ENCODE data around the gene HEYL. TPM values are rescaled to one million over a fixed set of nuclear protein-coding genes. Genes with fewer than 3 reads are reported as not detected.

HEYL gene
- total and polyA plus RNA-seq, 9 of the 15 experiments (the other 6 are each of a cell fraction or from before 2014, with no cell fraction given) = 0.13 to 0.89 (median 0.25) TPM

GRCh38 chr1:39590546-39590945 is 48.9 kb downstream of the HEYL start (continued):
- TF ChIP-seq, protein P1, sequence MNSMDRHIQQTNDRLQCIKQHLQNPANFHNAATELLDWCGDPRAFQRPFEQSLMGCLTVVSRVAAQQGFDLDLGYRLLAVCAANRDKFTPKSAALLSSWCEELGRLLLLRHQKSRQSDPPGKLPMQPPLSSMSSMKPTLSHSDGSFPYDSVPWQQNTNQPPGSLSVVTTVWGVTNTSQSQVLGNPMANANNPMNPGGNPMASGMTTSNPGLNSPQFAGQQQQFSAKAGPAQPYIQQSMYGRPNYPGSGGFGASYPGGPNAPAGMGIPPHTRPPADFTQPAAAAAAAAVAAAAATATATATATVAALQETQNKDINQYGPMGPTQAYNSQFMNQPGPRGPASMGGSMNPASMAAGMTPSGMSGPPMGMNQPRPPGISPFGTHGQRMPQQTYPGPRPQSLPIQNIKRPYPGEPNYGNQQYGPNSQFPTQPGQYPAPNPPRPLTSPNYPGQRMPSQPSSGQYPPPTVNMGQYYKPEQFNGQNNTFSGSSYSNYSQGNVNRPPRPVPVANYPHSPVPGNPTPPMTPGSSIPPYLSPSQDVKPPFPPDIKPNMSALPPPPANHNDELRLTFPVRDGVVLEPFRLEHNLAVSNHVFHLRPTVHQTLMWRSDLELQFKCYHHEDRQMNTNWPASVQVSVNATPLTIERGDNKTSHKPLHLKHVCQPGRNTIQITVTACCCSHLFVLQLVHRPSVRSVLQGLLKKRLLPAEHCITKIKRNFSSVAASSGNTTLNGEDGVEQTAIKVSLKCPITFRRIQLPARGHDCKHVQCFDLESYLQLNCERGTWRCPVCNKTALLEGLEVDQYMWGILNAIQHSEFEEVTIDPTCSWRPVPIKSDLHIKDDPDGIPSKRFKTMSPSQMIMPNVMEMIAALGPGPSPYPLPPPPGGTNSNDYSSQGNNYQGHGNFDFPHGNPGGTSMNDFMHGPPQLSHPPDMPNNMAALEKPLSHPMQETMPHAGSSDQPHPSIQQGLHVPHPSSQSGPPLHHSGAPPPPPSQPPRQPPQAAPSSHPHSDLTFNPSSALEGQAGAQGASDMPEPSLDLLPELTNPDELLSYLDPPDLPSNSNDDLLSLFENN (IDR thresholded peaks at IDR 0.05; ENCODE audit: low read depth in 2 of 2, low read length in 2 of 2) = no peak
- TF ChIP-seq ZBTB17 (CRISPR knock-in tag; IDR thresholded peaks at IDR 0.05) (no peak), ZBTB2 (IDR thresholded peaks at IDR 0.05) (no peak), JUND (IDR thresholded peaks at IDR 0.05; ENCODE audit: borderline replicate concordance, low read depth, low read length) (peak; percentile 72), JUND (tag; IDR thresholded peaks at IDR 0.05; ENCODE audit: borderline replicate concordance, low read depth, low read length) (peak; percentile 44; the same call in 1 of the 3 replicates), ZSCAN32 (CRISPR knock-in tag; IDR thresholded peaks at IDR 0.05) (no peak), CREBBP (IDR thresholded peaks at IDR 0.05; ENCODE audit: low read depth, low read length) (no peak), TAF9B (IDR thresholded peaks at IDR 0.05; ENCODE audit: partially characterized antibody) (no peak), SFPQ (IDR thresholded peaks at IDR 0.05; ENCODE audit: low read depth, low read length) (no peak), EZH2 (IDR thresholded peaks at IDR 0.05; ENCODE audit: borderline replicate concordance, low read depth, low read length) (no peak), RBBP5 (IDR thresholded peaks at IDR 0.05; ENCODE audit: borderline replicate concordance, insufficient read depth, low read length, poor library complexity, severe bottlenecking) (no peak), EHMT2 (IDR thresholded peaks at IDR 0.05) (0 out of 2 replicates have a peak, but pooled peaks have one; percentile 10)
- TF ChIP-seq, protein P2, sequence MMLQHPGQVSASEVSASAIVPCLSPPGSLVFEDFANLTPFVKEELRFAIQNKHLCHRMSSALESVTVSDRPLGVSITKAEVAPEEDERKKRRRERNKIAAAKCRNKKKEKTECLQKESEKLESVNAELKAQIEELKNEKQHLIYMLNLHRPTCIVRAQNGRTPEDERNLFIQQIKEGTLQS (IDR thresholded peaks at IDR 0.05) = peak; percentile 81
- TF ChIP-seq, protein P2 (CRISPR knock-in tag; conservative IDR thresholded peaks at IDR 0.05) = no peak

All from K562 (cell line).